Activated naive CD8-positive, alpha-beta T cell (primary cell): ENCODE measurements around the gene TMEM120A.

Source experiments
- H3K27ac Mint-ChIP-seq: one replicate; pipeline ENCODE4 v1.8.0; 2021; ENCODE audit warnings: mixed read lengths
- H3K27me3 Mint-ChIP-seq: one replicate; pipeline ENCODE4 v1.8.0; 2021; ENCODE audit warnings: mixed read lengths
- H3K36me3 Mint-ChIP-seq: one replicate; pipeline ENCODE4 v1.8.0; 2021; ENCODE audit warnings: mixed read lengths
- H3K4me1 Mint-ChIP-seq: one replicate; pipeline ENCODE4 v1.8.0; 2021; ENCODE audit warnings: low read depth, mixed read lengths
- H3K4me3 Mint-ChIP-seq: one replicate; pipeline ENCODE4 v1.8.0; 2021; ENCODE audit warnings: mild to moderate bottlenecking, mixed read lengths
- H3K9me3 Mint-ChIP-seq: one replicate; pipeline ENCODE4 v1.8.0; 2021; ENCODE audit warnings: low read depth, mixed read lengths

Gene TMEM120A

GRCh38 chr7:75987805-75988567 lies 6.4 kb downstream of the TMEM120A start:
- Mint-ChIP-seq H3K36me3 (no peaks in the 10 kb centered on the region), H3K4me3 (no peak overlapping the region), H3K9me3 (no peaks in the 10 kb centered on the region), H3K4me1 (peaks cover 7% of the 10 kb centered on the region), H3K27me3 (no peaks in the 10 kb centered on the region), H3K27ac (no peak overlapping the region)

- H3K9me3 Mint-ChIP-seq, result no peaks in the 10 kb centered on the region
- H3K4me3 Mint-ChIP-seq, result no peak overlapping the region
- H3K36me3 Mint-ChIP-seq, result no peaks in the 10 kb centered on the region
- peaks cover 7% of the 10 kb centered on the region for H3K4me1 Mint-ChIP-seq
- no peak overlapping the region for H3K27ac Mint-ChIP-seq
- H3K27me3 Mint-ChIP-seq, result no peaks in the 10 kb centered on the region
Measured at GRCh38 chr7:75987026-75987804, 7.2 kb downstream of the TMEM120A start.

- H3K4me3 Mint-ChIP-seq, result no peak overlapping the region
- no peaks in the 10 kb centered on the region for H3K27me3 Mint-ChIP-seq
- no peak overlapping the region for H3K27ac Mint-ChIP-seq
- no peaks in the 10 kb centered on the region for H3K36me3 Mint-ChIP-seq
- H3K4me1 Mint-ChIP-seq, result peaks cover 7% of the 10 kb centered on the region
- no peaks in the 10 kb centered on the region for H3K9me3 Mint-ChIP-seq
Measured at GRCh38 chr7:75986147-75986781, 8.1 kb downstream of the TMEM120A start.

- Mint-ChIP-seq H3K4me3 (no peak overlapping the region), H3K27me3 (no peaks in the 10 kb centered on the region)
Measured at GRCh38 chr7:75985518-75986146, 8.8 kb downstream of the TMEM120A start.

GRCh38 chr7:75985009-75985517 lies 9.3 kb downstream of the TMEM120A start:
- H3K27me3 Mint-ChIP-seq, result no peaks in the 10 kb centered on the region
- H3K27ac Mint-ChIP-seq, result no peak overlapping the region
- H3K4me3 Mint-ChIP-seq, result no peak overlapping the region
- H3K4me1 Mint-ChIP-seq, result peaks cover 4% of the 10 kb centered on the region
- H3K9me3 Mint-ChIP-seq, result no peaks in the 10 kb centered on the region
- H3K36me3 Mint-ChIP-seq, result peaks cover 1% of the 10 kb centered on the region

More at GRCh38 chr7:75985518-75986146, 8.8 kb downstream of the TMEM120A start:
- no peaks in the 10 kb centered on the region for H3K36me3 Mint-ChIP-seq
- no peak overlapping the region for H3K27ac Mint-ChIP-seq
- no peaks in the 10 kb centered on the region for H3K9me3 Mint-ChIP-seq
- peaks cover 7% of the 10 kb centered on the region for H3K4me1 Mint-ChIP-seq

GRCh38 chr7:75984130-75985008 lies 10.0 kb downstream of the TMEM120A start:
- H3K36me3 Mint-ChIP-seq, result peaks cover 2% of the 10 kb centered on the region
- peaks cover 1% of the 10 kb centered on the region for H3K4me1 Mint-ChIP-seq
- no peak overlapping the region for H3K27ac Mint-ChIP-seq
- H3K9me3 Mint-ChIP-seq, result no peaks in the 10 kb centered on the region
- no peaks in the 10 kb centered on the region for H3K27me3 Mint-ChIP-seq
- no peak overlapping the region for H3K4me3 Mint-ChIP-seq

GRCh38 chr7:75983471-75984129 lies 10.8 kb downstream of the TMEM120A start:
- Mint-ChIP-seq H3K27me3 (no peaks in the 10 kb centered on the region), H3K4me1 (peaks cover 1% of the 10 kb centered on the region), H3K4me3 (no peak overlapping the region), H3K27ac (no peak overlapping the region), H3K36me3 (peaks cover 2% of the 10 kb centered on the region), H3K9me3 (no peaks in the 10 kb centered on the region)

GRCh38 chr7:75982306-75983064 lies 11.9 kb downstream of the TMEM120A start:
- H3K9me3 Mint-ChIP-seq, result no peaks in the 10 kb centered on the region
- H3K27ac Mint-ChIP-seq, result no peak overlapping the region
- H3K4me3 Mint-ChIP-seq, result no peak overlapping the region
- peaks cover 1% of the 10 kb centered on the region for H3K4me1 Mint-ChIP-seq
- H3K36me3 Mint-ChIP-seq, result peaks cover 2% of the 10 kb centered on the region
- H3K27me3 Mint-ChIP-seq, result no peaks in the 10 kb centered on the region

- no peaks in the 10 kb centered on the region for H3K9me3 Mint-ChIP-seq
- no peak overlapping the region for H3K4me3 Mint-ChIP-seq
- peaks cover 2% of the 10 kb centered on the region for H3K36me3 Mint-ChIP-seq
- H3K4me1 Mint-ChIP-seq, result peaks cover 1% of the 10 kb centered on the region
- no peak overlapping the region for H3K27ac Mint-ChIP-seq
- no peaks in the 10 kb centered on the region for H3K27me3 Mint-ChIP-seq
Measured at GRCh38 chr7:75981453-75982305, 12.7 kb downstream of the TMEM120A start.

GRCh38 chr7:75981203-75981452 lies 13.3 kb downstream of the TMEM120A start:
- H3K27me3 Mint-ChIP-seq, result no peaks in the 10 kb centered on the region
- H3K27ac Mint-ChIP-seq, result no peak overlapping the region
- H3K4me3 Mint-ChIP-seq, result no peak overlapping the region
- peaks cover 2% of the 10 kb centered on the region for H3K36me3 Mint-ChIP-seq
- peaks cover 1% of the 10 kb centered on the region for H3K4me1 Mint-ChIP-seq
- H3K9me3 Mint-ChIP-seq, result no peaks in the 10 kb centered on the region

- Mint-ChIP-seq H3K27ac (no peak overlapping the region), H3K27me3 (no peaks in the 10 kb centered on the region), H3K36me3 (peaks cover 2% of the 10 kb centered on the region), H3K9me3 (no peaks in the 10 kb centered on the region), H3K4me1 (peaks cover 1% of the 10 kb centered on the region), H3K4me3 (no peak overlapping the region)
Measured at GRCh38 chr7:75980430-75981202, 13.8 kb downstream of the TMEM120A start.
